Measurements from ENCODE around the gene U2AF2. TPM values are rescaled to one million over a fixed set of nuclear protein-coding genes. Genes with fewer than 3 reads are reported as not detected.

Gene U2AF2
- total and polyA plus RNA-seq, 2 of the 8 experiments (the other 6 are each of a cell fraction or from before 2014, with no cell fraction given): 162 to 252 TPM

DNA sequence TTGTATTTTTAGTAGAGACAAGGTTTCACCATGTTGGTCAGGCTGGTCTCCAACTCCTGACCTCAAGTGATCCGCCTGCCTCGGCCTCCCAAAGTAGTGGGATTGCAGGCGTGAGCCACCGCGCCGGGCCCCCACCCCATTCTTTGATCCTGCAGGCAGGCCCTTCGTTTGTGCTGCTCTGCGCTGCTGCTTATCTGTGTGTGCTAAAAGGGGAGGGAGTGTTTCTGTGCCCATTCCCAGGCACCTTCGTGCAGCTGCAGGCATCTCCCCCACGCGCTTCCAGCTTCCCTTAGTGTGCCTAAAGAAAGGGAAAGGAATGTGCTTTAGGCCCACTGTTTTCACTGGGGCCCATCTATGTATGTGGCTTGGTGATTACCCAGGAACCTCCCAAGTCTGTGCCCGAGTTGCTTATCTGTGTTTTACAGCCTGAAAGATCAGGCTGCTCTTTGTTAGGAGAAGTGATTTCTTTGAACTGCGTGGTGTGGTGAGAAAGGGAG lies 47.3 kb downstream of the U2AF2 start:
- H3K23me2 ChIP-seq (ENCODE audit: low read depth, low read length): no peaks in the 10 kb centered on the region
- POLR2A ChIA-PET (ENCODE audit: partially characterized antibody): interaction anchor here (0.7 to 1.4 kb wide), 5 partner anchors 9 to 47 kb away, joined by 3 to 5 read pairs (median 3); partner anchors contain the start of gene U2AF2
- no peak for DNase-seq (ENCODE audit: low read depth in 1 of 2, low spot score in 2 of 2)

More for the DNA sequence above, 47.3 kb downstream of the U2AF2 start:
- H2BK20ac ChIP-seq (ENCODE audit: low read length): no peak overlapping the region
- H3K4me3 ChIP-seq (ENCODE audit: extremely low read depth in 1 of 4, insufficient read depth in 2 of 4, low read depth in 3 of 4, low read length in 4 of 4): no peak overlapping the region
- no peak overlapping the region for H4K8ac ChIP-seq (ENCODE audit: extremely low read depth, insufficient read depth, low read length)
- H3K23ac ChIP-seq (ENCODE audit: insufficient read length): no peak overlapping the region
- no peak overlapping the region for H4K91ac ChIP-seq (replicated peaks; ENCODE audit: insufficient read length, low read length)
- no peaks in the 10 kb centered on the region for H3K79me2 ChIP-seq (ENCODE audit: control insufficient read depth in 1 of 2, insufficient read depth in 2 of 2, low read length in 2 of 2)
- H2AK5ac ChIP-seq (ENCODE audit: low read depth, low read length): no peak overlapping the region
- H3K4me2 ChIP-seq (ENCODE audit: insufficient read depth in 1 of 2, low read depth in 2 of 2, low read length in 2 of 2): no peak overlapping the region
- H3K56ac ChIP-seq (replicated peaks; ENCODE audit: insufficient read length, low read depth, low read length): no peak overlapping the region
- no peak overlapping the region for H3K18ac ChIP-seq (ENCODE audit: extremely low read depth, low read length)
- peaks cover 7 to 22% of the 10 kb centered on the region in 2 experiments; a peak in 3 of 4 replicates for H3K9me3 ChIP-seq (ENCODE audit: insufficient read depth in 2 of 2, low read depth in 1 of 2, low read length in 1 of 2)
- no peak for FAIRE-seq
- no peaks in the 10 kb centered on the region for H3K27me3 ChIP-seq (replicated peaks in 1 of 4; ENCODE audit: control insufficient read depth in 3 of 4, extremely low read depth in 1 of 4, insufficient read depth in 3 of 4, low read length in 3 of 4)
- H3K4me1 ChIP-seq (replicated peaks in 1 of 4; ENCODE audit: control insufficient read depth in 3 of 4, insufficient read depth in 4 of 4, low read length in 3 of 4): no peaks in the 10 kb centered on the region; a peak in 1 of 7 replicates
- no peak overlapping the region for H3K4ac ChIP-seq (replicated peaks; ENCODE audit: insufficient read length, low read depth, low read length)
- H4K5ac ChIP-seq (ENCODE audit: insufficient read length, low read depth, low read length): no peak overlapping the region
- no peak overlapping the region for H2BK12ac ChIP-seq (ENCODE audit: low read depth, low read length)
- H4K20me1 ChIP-seq (replicated peaks in 1 of 2; ENCODE audit: control insufficient read depth in 1 of 2, insufficient read depth in 2 of 2, low read length in 2 of 2): peaks cover 0 to 1% of the 10 kb centered on the region in 2 experiments
- H3K27ac ChIP-seq (ENCODE audit: low read depth, low read length): no peak overlapping the region
- CTCF ChIA-PET (ENCODE audit: partially characterized antibody): interaction anchor here (0.6 to 2.0 kb wide), 5 partner anchors 14 to 96 kb away, joined by 3 to 9 read pairs (median 3); no protein-coding TSS in a partner anchor
- no peak overlapping the region for H2BK15ac ChIP-seq (ENCODE audit: low read length)
- no peak overlapping the region for H2AFZ ChIP-seq (ENCODE audit: low read length)
- no peaks in the 10 kb centered on the region for H3K79me1 ChIP-seq (ENCODE audit: low read depth, low read length)
- no peak overlapping the region for H3K14ac ChIP-seq (ENCODE audit: insufficient read length)
- no peak overlapping the region for H3K9ac ChIP-seq (replicated peaks in 1 of 4; ENCODE audit: extremely low read depth in 1 of 4, low read depth in 3 of 4, low read length in 3 of 4)
- TF ChIP-seq MAFK (IDR thresholded peaks at IDR 0.05; ENCODE audit: low read depth, low read length): no peak
- TF ChIP-seq CHD2 (IDR thresholded peaks at IDR 0.05; ENCODE audit: low read length): no peak
- no peak overlapping the region for H2BK120ac ChIP-seq (replicated peaks; ENCODE audit: low read depth, low read length)
- no peak overlapping the region for H2BK5ac ChIP-seq (ENCODE audit: low read depth, low read length)
- H3K36me3 ChIP-seq (ENCODE audit: control insufficient read depth in 2 of 4, insufficient read depth in 4 of 4, low read length in 3 of 4): peaks cover 0 to 10% (median 0%) of the 10 kb centered on the region in 4 experiments; a peak in 1 of 8 replicates
- WGBS, 2 experiments (ENCODE audit: extremely low coverage in 1 of 2, insufficient coverage in 1 of 2, insufficient read length in 1 of 2, insufficient replicate concordance in 2 of 2, low coverage in 1 of 2, low lambda C conversion rate in 2 of 2, missing lambda C conversion rate in 1 of 2): 87% methylated on average over 13 of the region's 13 CpGs; no CpG with 5 or more reads in 1 of the 2 experiments

Measured in H1 (cell line).